GM21737 (cell line): ENCODE data around the gene CEP83.
"Not testable (repeated sequence)": the region's sequence is repeated elsewhere in the genome, so short reads cannot be mapped to it uniquely, and the experiment has no call there.

ENCODE experiments used
- ATAC-seq: cut with Tn5 transposase; IDR thresholded peaks from one replicate; pipeline ENCODE4 v1.9.1; 2021; ENCODE audit warnings: mild to moderate bottlenecking, moderate library complexity; ENCODE audit not compliant: unreplicated experiment

Gene CEP83

GRCh38 chr12:94435511-94435927 is 24.1 kb downstream of the CEP83 start:
- no peak for ATAC-seq

GRCh38 chr12:94434171-94434570 is 25.5 kb downstream of the CEP83 start:
- no peak for ATAC-seq

GRCh38 chr12:94433744-94434143 is 25.9 kb downstream of the CEP83 start:
- ATAC-seq: no peak

DNA sequence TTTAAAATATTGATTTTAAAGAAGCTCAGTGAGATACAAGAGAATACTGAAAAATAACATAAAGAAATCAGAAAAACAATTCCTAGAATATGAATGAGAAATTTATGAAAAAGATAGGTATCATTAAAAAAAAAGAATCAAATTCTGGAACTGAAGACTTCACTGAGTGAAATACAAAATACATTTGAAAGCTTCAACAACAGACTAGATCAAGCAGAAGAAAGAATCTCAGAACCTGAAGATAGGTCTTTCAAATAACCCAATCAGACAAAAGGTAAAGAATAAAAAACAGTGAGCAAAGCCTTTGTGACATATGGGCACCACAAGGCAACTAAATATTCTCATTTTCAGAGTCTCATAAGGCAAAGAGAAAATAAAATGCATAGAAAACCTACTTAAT is 29.4 kb downstream of the CEP83 start:
- no peak for ATAC-seq

GRCh38 chr12:94429633-94430032 is 30.0 kb downstream of the CEP83 start:
- no peak for ATAC-seq

GRCh38 chr12:94429191-94429590 is 30.5 kb downstream of the CEP83 start:
- no peak for ATAC-seq

DNA sequence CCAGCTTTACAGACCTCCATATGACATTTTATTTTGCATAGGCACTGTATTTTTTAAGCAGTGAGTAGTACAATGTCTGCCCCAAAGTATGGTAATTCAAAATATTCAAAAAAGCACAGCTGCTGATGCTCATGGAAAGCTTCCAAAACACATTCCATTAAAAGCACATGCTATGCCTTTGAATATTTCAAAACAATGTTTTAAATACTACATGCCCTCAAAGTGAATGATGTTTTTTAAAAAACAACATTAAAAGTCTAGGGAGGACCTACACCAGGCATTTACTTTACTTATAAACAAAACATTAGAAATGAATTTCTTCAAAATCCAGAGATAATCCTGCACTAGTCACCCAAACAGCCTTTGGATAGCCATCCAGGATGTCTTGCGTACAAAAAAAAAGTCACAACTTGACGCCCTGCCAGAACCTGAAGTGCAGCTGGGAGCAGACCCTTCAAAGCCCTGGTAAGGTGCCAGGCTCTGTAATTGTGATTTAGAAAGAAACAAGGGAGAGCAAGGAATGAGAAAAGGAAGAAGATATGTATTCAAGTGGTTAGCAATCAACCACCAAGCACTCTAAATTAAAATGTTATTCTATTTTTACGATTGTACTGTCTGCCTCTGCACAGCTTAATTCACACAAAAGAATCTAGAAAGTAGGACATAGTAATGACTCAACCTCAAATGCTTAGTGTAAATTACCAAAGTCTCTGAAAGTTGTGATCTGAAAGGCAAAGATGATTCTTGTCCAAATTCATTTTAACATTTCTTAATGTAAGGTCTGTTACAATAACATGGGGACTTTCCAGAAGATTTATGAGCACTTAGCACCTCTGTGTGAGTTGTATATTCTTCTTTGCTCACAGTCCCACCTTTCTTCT is 31.9 kb downstream of the CEP83 start:
- no peak for ATAC-seq

DNA sequence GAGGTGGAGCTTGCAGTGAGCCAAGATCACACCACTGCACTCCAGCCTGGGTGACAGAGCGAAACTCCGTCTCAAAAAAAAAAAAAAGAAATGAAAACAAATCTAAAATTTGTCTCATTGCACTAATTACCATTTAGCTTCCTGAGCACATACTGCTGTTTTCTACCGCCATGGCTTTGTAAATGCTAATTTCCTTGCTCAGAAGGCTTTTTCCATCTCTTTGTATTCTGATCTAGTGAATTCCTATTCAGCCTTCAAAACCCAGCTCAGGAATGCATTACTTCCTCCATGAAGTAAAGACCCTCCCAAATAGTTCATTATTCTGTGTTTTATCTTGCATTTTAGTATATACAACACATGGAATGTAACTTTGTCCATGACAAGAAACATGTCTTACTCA is 33.6 kb downstream of the CEP83 start:
- ATAC-seq: no peak

DNA sequence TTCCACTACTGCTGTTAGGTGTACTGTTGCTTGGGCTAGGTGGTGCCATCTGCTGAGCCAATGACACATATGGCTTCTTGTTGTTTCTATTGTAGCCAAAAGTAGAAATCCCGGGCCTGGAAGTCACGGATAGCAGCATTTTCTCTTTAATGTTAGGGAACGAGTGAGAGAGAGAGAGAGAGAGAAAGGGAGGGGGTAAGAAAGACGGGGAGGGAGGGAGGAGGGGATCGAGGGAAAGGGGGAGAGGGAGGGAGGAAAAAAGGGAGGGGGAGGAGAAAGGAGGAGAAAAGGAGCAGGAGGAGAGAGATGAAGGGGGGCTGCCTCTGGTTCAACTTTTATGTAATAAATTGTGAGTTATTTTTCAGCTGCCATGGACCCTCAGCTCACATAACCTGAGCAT is 34.8 kb downstream of the CEP83 start:
- ATAC-seq: not testable (repeated sequence)

DNA sequence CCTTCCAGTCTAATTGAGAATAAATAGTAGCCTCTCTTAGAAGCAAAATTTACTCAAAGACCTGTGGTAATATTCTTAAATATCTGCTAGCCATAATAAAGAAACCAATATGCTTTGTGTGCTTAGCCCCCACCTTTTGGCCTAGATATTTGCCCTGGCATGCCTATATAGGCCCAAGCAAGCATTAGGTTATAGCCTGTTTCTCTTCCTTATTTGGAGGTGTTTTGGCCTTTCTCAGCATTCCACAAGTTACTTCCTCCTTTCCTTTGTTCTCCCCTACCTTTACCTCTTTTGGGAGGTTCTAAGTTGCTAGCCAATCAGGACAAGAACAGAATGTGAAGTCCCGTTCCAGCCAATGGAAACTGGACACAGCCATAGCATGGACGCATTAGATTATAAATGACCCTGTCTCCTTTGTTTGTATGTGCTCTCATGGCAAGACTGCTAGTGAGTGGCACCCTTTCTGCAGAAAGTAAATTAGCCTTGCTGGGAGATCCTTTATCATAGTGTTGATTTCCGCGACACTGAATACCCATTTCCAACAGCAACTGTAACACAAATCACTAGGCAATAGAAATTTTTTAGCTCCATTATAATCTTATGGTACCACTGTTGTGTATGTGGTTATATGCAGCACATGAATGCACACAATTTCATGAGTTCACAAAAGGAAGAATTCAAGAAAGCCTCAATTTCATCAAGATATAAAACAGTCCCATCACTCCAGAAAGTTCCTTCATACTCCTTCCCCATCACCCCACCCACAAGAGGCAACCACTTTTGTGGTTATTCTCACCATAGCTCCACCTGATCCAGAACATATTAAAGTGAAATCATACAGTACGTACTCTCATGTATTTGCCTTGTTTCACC is 37.6 kb downstream of the CEP83 start:
- no peak for ATAC-seq

DNA sequence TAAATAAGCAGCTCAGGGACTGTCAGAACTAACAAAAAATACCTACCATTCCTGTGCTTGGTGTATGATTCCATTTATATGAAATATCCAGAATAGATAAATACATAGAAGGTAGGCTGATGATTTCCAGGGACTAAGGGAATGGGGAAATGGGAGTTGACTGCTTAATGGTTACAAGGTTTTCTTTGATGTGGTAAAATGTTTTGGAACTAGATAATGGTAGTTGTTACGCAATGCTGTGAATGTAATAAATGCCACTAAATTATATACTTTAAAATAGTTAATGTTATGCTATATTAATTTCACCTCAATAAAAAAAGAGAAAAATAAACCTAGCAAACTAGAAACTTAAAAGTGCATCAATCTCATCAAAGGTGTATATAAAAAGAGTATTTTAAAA is 41.1 kb downstream of the CEP83 start:
- no peak for ATAC-seq

DNA sequence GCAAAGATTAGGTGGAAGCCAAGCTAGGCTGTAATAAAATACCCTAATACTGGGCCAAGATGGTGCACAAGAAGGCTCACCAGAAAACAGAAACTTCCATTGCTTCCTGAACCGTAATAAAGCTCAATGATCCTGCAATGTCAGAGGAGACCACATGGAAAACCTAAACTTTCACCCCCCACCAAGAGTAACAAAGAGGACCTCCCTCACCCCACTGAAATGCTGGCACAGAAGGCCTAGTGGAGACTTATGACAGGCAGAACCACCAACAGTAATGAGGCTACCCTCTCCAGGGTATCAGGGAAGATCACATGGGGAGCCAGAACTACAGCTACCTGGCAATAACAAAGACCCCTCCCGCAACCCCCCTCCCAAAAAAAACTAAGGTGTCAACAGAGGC is 43.1 kb downstream of the CEP83 start:
- ATAC-seq: no peak

DNA sequence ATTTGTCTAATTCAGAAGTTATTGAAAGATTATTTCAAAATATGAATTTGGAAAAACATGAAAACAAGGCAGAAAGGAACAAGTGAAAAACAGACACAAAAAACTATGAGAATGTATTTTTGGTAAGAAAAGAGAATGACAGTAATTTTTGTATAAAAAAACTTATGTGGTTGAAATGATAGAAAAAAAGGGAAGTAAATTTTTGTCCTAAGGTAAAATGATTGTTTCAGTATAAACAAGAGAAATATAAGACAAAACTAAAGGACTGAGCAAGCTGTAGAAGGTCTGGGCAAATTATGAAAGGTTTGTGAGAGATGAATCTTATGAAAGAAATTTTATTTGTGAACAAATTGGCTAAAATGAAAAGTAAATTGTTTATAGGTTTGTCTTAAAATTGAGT is 44.6 kb downstream of the CEP83 start:
- ATAC-seq: no peak

DNA sequence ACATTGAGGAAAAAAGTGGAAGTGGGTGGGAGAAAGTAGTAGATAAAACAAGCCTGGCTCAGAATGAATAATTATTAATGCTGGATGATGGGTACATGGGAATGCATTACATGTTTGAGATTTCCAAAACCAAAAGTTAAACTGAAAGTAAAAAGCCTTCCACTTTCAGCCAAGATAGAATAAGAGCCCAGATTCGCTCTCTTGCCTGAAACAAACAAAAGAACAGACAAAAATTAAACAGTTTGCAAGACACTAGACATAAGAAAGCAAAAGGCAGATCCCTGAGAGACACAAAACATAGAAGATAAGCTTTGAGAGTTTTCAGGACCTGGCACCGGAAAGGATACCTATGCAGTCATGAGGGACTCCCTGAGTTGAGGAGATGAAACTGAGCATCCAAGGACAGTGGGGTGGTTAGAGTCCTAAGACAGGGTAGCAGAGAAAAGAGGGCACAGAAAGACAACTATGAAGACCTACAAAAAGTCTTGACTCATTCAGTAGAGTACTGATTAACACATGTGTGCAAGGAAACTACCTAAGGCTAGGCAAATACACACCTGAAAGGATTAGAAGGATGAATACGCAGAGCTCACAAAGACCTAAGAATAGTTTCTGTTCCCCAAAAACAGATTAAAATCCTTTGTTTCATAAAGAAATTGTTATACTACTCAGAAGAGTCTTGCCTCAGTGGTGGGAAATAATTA is 54.1 kb downstream of the CEP83 start:
- ATAC-seq: peak; percentile 78

- ATAC-seq: no peak
Measured at GRCh38 chr12:94404854-94405253, 54.8 kb downstream of the CEP83 start.

DNA sequence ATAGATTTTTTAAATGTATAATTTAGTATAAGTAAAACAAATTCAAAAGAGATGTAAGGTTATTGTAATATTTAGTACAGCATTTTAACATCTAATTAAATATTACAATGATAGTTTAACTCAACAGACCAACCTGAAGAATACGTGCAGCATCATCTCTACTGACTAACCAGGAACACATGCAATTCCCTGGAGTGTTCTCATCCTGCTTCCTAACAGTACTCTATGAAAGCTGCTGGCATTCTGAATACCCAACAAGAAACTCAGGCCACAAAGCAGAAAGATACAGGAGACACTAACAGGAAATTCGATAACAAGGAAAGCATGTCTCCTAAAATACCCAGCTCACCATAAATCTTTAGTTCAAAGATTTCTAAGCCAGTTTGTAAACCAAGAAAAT is 58.3 kb downstream of the CEP83 start:
- ATAC-seq: no peak

DNA sequence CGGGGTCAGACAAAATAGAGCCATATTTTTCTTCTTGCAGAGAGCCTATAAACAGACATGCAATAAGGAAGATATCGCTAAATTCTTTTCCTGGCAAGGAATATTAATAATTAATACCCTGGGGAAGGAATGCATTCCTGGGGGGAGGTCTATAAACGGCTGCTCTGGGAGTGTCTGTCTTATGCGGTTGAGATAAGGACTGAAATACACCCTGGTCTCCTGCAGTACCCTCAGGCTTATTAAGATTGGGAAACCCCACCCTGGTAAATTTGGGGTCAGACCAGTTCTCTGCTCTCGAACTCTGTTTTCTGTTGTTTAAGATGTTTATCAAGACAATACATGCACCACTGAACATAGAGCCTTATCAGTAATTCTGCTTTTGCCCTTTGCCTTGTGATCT is 61.0 kb downstream of the CEP83 start:
- ATAC-seq: not testable (repeated sequence)

DNA sequence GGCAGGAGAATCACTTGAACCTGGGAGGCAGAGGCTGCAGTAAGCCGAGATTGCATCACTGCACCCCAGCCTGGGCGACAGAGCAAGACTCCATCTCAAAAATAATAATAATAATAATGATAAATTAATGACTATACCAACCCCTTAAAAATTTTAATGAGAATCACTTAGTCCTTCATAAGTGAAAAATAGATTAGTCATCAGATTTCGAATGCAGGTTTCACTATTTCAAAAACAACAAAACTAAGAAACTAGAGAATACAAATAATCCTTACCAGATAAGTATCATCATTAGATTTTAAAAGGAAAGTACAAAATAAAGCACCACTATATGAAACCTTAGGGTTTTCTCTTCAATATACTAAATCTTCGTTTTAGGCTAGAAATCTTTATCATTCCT is 62.3 kb downstream of the CEP83 start:
- no peak for ATAC-seq

DNA sequence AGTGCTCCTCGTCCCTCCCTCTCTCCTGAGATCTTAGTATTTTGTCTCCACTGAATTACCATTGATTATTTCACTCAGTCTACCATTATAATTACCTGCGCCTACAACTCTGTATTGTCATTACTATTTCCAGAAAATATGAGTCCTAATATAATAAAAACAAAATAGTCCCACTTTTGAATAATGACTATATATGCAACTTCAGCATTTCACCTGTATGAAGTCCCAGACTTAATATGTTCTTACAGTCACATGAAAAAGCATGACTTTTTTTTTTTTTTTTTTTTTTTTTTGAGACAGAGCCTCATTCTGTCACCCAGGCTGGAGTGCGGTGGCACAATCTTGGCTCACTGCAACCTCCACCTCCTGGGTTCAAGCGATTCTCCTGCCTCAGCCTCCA is 63.7 kb downstream of the CEP83 start:
- ATAC-seq: not testable (repeated sequence)

DNA sequence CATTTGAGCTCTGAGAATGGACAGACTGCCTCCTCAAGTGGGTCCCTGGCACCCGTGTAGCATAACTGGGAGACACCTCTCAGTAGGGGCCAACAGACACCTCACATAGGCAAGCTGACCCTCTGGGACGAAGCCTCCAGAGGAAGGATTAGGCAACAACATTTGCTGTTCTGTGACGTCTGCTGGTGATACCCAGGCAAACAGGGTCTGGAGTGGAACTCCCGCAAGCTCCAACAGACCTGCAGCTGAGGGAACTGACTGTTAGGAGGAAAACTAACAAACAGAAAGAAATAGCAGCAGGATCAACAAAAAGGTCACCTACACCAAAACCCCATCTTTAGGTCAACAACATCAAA is 69.6 kb downstream of the CEP83 start:
- no peak for ATAC-seq

DNA sequence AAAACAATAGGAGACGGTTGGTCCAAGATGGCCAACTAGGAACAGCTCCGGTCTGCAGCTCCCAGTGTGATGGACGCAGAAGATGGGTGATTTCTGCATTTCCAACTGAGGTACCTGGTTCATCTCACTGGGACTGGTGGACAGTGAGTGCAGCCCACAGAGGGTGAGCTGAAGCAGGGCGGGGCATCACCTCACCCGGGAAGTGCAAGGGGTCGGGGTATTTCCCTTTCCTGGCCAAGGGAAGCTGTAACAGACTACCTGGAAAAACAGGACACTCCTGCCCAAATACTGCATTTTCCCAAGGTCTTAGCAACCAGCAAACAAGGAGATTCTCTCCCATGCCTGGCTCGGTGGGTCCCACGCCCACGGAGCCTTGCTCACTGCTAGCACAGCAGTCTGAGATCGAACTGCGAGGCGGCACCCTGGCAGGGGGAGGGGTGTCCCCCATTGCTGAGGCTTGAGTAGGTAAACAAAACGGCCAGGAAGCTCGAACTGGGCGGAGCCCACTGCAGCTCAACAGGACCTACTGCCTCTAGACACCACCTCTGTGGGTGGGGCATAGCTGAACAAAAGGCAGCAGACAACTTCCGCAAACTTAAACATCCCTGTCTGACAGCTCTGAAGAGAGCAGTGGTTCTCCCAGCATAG is 70.1 kb downstream of the CEP83 start:
- not testable (repeated sequence) for ATAC-seq
